ENCODE measurements around the gene PRKCA. TPM values are rescaled to one million over a fixed set of nuclear protein-coding genes. Genes with fewer than 3 reads are reported as not detected.

PRKCA gene
- total and polyA plus RNA-seq, 2 donors (not counting 3 experiments of a cell fraction or from before 2014, with no cell fraction given): 7.5 to 34.2 TPM

DNA sequence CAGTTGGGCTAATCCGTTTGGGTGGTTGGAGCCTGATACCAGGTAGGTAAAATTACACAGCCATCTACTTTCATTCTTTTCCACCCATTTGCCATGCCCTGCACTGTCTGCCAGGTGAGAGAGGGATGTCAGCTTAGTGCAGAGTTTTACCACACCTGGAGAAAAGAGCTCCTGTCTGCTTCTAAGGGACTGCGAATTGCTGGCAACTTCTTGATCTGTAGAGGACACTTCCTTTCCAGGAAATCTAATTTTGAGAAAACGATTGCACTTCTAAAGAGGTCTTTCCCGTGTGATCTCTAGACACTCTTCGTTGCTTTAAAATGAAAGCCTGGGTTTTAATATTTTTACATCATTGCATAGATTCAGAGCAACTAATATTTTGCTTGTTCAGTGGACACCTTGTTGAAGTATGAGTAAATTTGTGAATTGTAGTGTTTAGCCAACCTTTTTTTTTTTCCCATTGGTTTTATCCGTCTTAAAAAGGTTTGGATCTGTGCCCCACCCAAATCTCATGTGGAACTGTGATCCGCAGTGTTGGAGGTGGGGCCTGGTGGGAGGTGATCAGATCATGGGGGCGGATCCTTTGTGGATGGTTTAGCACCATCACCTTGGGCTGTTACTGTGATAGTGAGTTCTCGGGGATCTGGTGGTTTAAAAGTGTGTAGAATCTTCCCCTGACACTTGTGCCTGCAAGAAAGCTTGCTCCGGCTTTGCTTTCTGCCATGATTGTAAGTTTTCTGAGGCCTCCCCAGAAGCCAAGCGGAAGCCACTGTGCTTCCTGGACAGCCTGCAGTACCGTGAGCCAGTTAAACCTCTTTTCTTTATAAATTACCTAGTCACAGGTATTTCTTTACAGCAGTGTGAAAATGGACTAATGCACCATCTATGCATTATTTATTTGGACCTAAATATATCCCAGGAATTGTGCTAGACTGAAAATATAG, 104.6 kb downstream of the PRKCA start:
- H2AFZ ChIP-seq (ENCODE audit: low read depth, low read length): no peak overlapping the region
- intact Hi-C loops (cut with micrococcal nuclease) (no loop called here), dilution Hi-C loops (cut with MboI; ENCODE audit: extremely low pct_ligation_motif_present, low sequenced_read_pairs) (no loop called here)
- no peaks in the 10 kb centered on the region for H3K27me3 ChIP-seq (ENCODE audit: control insufficient read depth in 2 of 2, insufficient read depth in 2 of 2, low read length in 2 of 2)
- DNase-seq (ENCODE audit: low read depth, low spot score): no peak
- TF ChIP-seq FOS (IDR thresholded peaks at IDR 0.05; ENCODE audit: borderline replicate concordance, insufficient read depth, low read length) (no peak), POLR2A (IDR thresholded peaks at IDR 0.05; ENCODE audit: low read depth, low read length) (no peak)
- TF ChIP-seq, protein P1, sequence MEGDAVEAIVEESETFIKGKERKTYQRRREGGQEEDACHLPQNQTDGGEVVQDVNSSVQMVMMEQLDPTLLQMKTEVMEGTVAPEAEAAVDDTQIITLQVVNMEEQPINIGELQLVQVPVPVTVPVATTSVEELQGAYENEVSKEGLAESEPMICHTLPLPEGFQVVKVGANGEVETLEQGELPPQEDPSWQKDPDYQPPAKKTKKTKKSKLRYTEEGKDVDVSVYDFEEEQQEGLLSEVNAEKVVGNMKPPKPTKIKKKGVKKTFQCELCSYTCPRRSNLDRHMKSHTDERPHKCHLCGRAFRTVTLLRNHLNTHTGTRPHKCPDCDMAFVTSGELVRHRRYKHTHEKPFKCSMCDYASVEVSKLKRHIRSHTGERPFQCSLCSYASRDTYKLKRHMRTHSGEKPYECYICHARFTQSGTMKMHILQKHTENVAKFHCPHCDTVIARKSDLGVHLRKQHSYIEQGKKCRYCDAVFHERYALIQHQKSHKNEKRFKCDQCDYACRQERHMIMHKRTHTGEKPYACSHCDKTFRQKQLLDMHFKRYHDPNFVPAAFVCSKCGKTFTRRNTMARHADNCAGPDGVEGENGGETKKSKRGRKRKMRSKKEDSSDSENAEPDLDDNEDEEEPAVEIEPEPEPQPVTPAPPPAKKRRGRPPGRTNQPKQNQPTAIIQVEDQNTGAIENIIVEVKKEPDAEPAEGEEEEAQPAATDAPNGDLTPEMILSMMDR (IDR thresholded peaks at IDR 0.05; ENCODE audit: extremely low read depth in 1 of 2, insufficient read depth in 1 of 2, low read depth in 1 of 2, low read length in 2 of 2): no peak
- H3K4me1 ChIP-seq (ENCODE audit: control insufficient read depth, extremely low read depth, insufficient read depth, low read length): no peaks in the 10 kb centered on the region
- no peaks in the 10 kb centered on the region for H3K36me3 ChIP-seq (ENCODE audit: control insufficient read depth in 2 of 2, extremely low read depth in 1 of 2, insufficient read depth in 2 of 2, low read length in 2 of 2)
- BruUV-seq (replicated peaks): no TSS peak
- no peak for FAIRE-seq
- H3K9me1 ChIP-seq (replicated peaks; ENCODE audit: control insufficient read depth, extremely low read depth, insufficient read depth, low read length): no peaks in the 10 kb centered on the region
- peaks cover 11% of the 10 kb centered on the region for H3K79me2 ChIP-seq (ENCODE audit: control insufficient read depth, insufficient read depth, low read length)
- no peaks in the 10 kb centered on the region for H3K9me3 ChIP-seq (replicated peaks; ENCODE audit: control insufficient read depth, insufficient read depth, low read length)
- ChIA-PET CTCF (interaction anchor here (1.1 to 1.3 kb wide), 2 partner anchors 38 to 151 kb away, joined by 3 to 4 read pairs; no protein-coding TSS in a partner anchor), POLR2A (no interaction called here)
- H4K20me1 ChIP-seq (replicated peaks; ENCODE audit: control insufficient read depth, extremely low read depth, insufficient read depth, low read length): no peaks in the 10 kb centered on the region
- H3K27ac ChIP-seq (ENCODE audit: insufficient read depth, low read depth, low read length): no peak overlapping the region
- no peak overlapping the region for H3K4me3 ChIP-seq (replicated peaks in 1 of 3; ENCODE audit: insufficient read depth in 1 of 3, low read depth in 1 of 3, low read length in 3 of 3)
- no peak overlapping the region for H3K9ac ChIP-seq (replicated peaks; ENCODE audit: extremely low read depth, insufficient read depth, low read length)
- H3K4me2 ChIP-seq (ENCODE audit: insufficient read depth, low read length): no peak overlapping the region

DNA sequence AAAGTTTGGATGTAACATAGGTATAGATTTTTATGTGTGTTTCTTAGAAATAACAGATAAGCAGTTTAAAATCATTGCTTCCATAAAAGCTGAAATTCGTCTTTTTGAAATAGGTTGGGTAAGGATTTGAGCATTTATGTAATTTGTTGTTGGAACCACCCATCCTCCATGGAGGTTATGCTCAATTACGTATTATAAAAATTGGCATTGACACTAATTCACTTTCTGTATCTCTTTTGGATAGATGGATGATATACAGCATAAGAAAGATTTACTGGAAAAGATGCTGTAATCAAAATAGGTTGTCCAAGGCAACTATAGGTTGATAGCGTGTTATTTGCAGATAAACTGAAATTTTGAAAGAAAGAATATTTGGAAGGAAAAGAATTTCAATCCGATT, 105.5 kb downstream of the PRKCA start:
- H2AFZ ChIP-seq (ENCODE audit: low read depth, low read length): no peak overlapping the region
- intact Hi-C loops (cut with micrococcal nuclease): no loop called here
- no peak for DNase-seq (ENCODE audit: low read depth, low spot score)
- no peaks in the 10 kb centered on the region for H3K27me3 ChIP-seq (ENCODE audit: control insufficient read depth in 2 of 2, insufficient read depth in 2 of 2, low read length in 2 of 2)
- CTCF ChIA-PET: interaction anchor here (1.2 kb wide), 1 partner anchor 14 kb away, joined by 4 read pairs; no protein-coding TSS in a partner anchor
- H3K9me3 ChIP-seq (replicated peaks; ENCODE audit: control insufficient read depth, insufficient read depth, low read length): no peaks in the 10 kb centered on the region
- no TSS peak for BruUV-seq (replicated peaks)
- H3K4me2 ChIP-seq (ENCODE audit: insufficient read depth, low read length): no peak overlapping the region
- POLR2A ChIA-PET: no interaction called here
- TF ChIP-seq GATA2 (IDR thresholded peaks at IDR 0.05; ENCODE audit: insufficient read depth, insufficient read length, low read depth, low read length): no peak
- TF ChIP-seq POLR2A (IDR thresholded peaks at IDR 0.05; ENCODE audit: low read depth, low read length): no peak
- TF ChIP-seq FOS (IDR thresholded peaks at IDR 0.05; ENCODE audit: borderline replicate concordance, insufficient read depth, low read length): no peak
- TF ChIP-seq POLR2AphosphoS5 (IDR thresholded peaks at IDR 0.05; ENCODE audit: insufficient read depth, low read depth, low read length): no peak
- no peak for TF ChIP-seq JUN (IDR thresholded peaks at IDR 0.05; ENCODE audit: borderline replicate concordance, insufficient read depth, insufficient read length, low read depth)
- TF ChIP-seq EZH2 (IDR thresholded peaks at IDR 0.05; ENCODE audit: borderline replicate concordance, low read depth, low read length, severe bottlenecking): no peak
- no peak for TF ChIP-seq MYC (IDR thresholded peaks at IDR 0.05; ENCODE audit: low read depth, low read length)
- no peak for TF ChIP-seq MAX (IDR thresholded peaks at IDR 0.05; ENCODE audit: insufficient read depth, insufficient read length)
- TF ChIP-seq, protein P1 (IDR thresholded peaks at IDR 0.05; ENCODE audit: extremely low read depth in 1 of 2, insufficient read depth in 1 of 2, low read depth in 1 of 2, low read length in 2 of 2): no peak
- no peak for FAIRE-seq
- H3K4me1 ChIP-seq (ENCODE audit: control insufficient read depth, extremely low read depth, insufficient read depth, low read length): no peaks in the 10 kb centered on the region
- dilution Hi-C loops (cut with MboI; ENCODE audit: extremely low pct_ligation_motif_present, low sequenced_read_pairs): no loop called here
- no peak overlapping the region for H3K9ac ChIP-seq (replicated peaks; ENCODE audit: extremely low read depth, insufficient read depth, low read length)
- no peaks in the 10 kb centered on the region for H3K36me3 ChIP-seq (ENCODE audit: control insufficient read depth in 2 of 2, extremely low read depth in 1 of 2, insufficient read depth in 2 of 2, low read length in 2 of 2)
- no peak overlapping the region for H3K4me3 ChIP-seq (replicated peaks in 1 of 3; ENCODE audit: insufficient read depth in 1 of 3, low read depth in 1 of 3, low read length in 3 of 3)
- H3K79me2 ChIP-seq (ENCODE audit: control insufficient read depth, insufficient read depth, low read length): peaks cover 11% of the 10 kb centered on the region
- no peaks in the 10 kb centered on the region for H4K20me1 ChIP-seq (replicated peaks; ENCODE audit: control insufficient read depth, extremely low read depth, insufficient read depth, low read length)
- no peaks in the 10 kb centered on the region for H3K9me1 ChIP-seq (replicated peaks; ENCODE audit: control insufficient read depth, extremely low read depth, insufficient read depth, low read length)
- H3K27ac ChIP-seq (ENCODE audit: insufficient read depth, low read depth, low read length): no peak overlapping the region

Data from endothelial cell of umbilical vein (primary cell).